ENCODE data around the gene GFOD1. TPM values are rescaled to one million over a fixed set of nuclear protein-coding genes. Genes with fewer than 3 reads are reported as not detected.
"Not testable (repeated sequence)": the region's sequence is repeated elsewhere in the genome, so short reads cannot be mapped to it uniquely, and the experiment has no call there.

Gene GFOD1
- total RNA-seq, 4 donors from 2014 or later = 16.1 to 30.7 (median 22.9) TPM

- Histone ChIP-seq H3K36me3 (no peaks in the 10 kb centered on the region), H3K4me1 (peaks cover 0 to 33% (median 8%) of the 10 kb centered on the region in 3 donors), H3K27me3 (no peaks in the 10 kb centered on the region), H3K4me3 (no peak overlapping the region), H3K9me3 (no peaks in the 10 kb centered on the region), H3K27ac (no peak overlapping the region)
- TF ChIP-seq, protein P1, sequence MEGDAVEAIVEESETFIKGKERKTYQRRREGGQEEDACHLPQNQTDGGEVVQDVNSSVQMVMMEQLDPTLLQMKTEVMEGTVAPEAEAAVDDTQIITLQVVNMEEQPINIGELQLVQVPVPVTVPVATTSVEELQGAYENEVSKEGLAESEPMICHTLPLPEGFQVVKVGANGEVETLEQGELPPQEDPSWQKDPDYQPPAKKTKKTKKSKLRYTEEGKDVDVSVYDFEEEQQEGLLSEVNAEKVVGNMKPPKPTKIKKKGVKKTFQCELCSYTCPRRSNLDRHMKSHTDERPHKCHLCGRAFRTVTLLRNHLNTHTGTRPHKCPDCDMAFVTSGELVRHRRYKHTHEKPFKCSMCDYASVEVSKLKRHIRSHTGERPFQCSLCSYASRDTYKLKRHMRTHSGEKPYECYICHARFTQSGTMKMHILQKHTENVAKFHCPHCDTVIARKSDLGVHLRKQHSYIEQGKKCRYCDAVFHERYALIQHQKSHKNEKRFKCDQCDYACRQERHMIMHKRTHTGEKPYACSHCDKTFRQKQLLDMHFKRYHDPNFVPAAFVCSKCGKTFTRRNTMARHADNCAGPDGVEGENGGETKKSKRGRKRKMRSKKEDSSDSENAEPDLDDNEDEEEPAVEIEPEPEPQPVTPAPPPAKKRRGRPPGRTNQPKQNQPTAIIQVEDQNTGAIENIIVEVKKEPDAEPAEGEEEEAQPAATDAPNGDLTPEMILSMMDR (IDR thresholded peaks at IDR 0.05) = peak; percentile 55 to 70 (median 62)
- TF ChIP-seq POLR2A (IDR thresholded peaks at IDR 0.05) = no peak
- intact Hi-C loops (cut with DNase I) = loop anchor here (5.0 kb wide), 1 partner anchor 419 kb away; no protein-coding TSS in a partner anchor
- WGBS, 2 donors = 52 to 58% methylated on average over 13 of the region's 13 CpGs
- DNase-seq = no peak
These were observed 155.7 kb downstream of the GFOD1 start for GRCh38 chr6:13331516-13332348.

GRCh38 chr6:13328875-13329183 lies 158.6 kb downstream of the GFOD1 start:
- no peak for DNase-seq
- Histone ChIP-seq H3K27ac (peak overlapping the region; percentile 90 to 96 (median 94)), H3K4me1 (peaks cover 0 to 21% (median 8%) of the 10 kb centered on the region in 3 donors), H3K4me3 (peak overlapping the region; percentile 65 to 90 (median 78)), H3K9me3 (no peaks in the 10 kb centered on the region), H3K27me3 (no peaks in the 10 kb centered on the region), H3K36me3 (peaks cover 0 to 25% (median 8%) of the 10 kb centered on the region in 3 donors)
- 0 to 4% methylated on average over 2 of the region's 2 CpGs for WGBS, 2 donors
- intact Hi-C loops (cut with DNase I) = no loop called here
- TF ChIP-seq POLR2A (IDR thresholded peaks at IDR 0.05) = no peak
- TF ChIP-seq, protein P1 (IDR thresholded peaks at IDR 0.05) = no peak

DNA sequence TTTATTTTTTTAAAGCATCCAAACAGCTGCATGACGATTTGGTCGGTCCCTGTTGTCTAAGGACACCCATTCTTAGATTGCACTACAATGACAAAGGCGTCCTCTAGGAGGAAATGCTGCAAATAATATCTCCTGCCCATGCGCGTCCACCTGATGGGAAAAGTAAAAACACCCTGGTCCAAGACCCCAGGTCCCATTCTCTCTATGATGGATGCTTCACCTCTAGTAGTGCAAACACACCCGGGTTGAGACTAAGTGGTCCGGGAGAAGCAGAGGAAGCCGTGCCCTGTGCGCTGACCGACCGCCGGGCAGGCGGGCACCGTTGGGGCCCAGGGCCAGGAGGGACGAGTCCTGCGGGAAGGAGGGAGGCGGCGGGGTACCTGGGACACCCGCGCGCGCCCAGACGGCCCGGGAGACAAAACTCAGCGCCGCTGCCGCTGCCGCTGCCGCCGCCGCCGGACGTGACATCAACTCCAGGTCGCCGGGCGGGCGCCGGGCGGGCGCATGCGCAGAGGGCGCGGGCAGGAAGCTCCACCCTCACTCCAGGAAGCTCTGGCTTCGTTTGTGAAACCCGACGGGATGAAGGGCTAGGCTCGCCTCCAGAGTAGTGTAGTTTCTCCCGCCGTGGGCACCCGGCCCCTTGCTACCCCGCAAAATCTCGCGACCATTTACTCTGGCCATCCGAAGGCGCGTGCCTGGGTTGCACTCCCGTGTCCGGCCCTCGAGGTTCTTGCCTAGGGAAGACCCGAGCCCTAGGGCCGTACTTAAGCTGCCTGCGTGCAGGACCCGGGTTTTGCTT lies 159.1 kb downstream of the GFOD1 start, which contains the start of gene TBC1D7:
TSS of gene TBC1D7 (minus strand) at position 462 of the 799 bp plus-strand sequence. CDS start 1,639 bp downstream, outside the sequence.
- peaks cover 0 to 21% (median 8%) of the 10 kb centered on the region in 3 donors for H3K4me1 ChIP-seq
- intact Hi-C loops (cut with DNase I) = no loop called here
- H3K27me3 ChIP-seq = no peaks in the 10 kb centered on the region
- peaks cover 0 to 31% (median 8%) of the 10 kb centered on the region in 3 donors for H3K36me3 ChIP-seq
- no peaks in the 10 kb centered on the region for H3K9me3 ChIP-seq
- peak; percentile 33 for DNase-seq
- H3K4me3 ChIP-seq = peak within 1 kb of the TSS; percentile 65 to 90 (median 78)
- WGBS, 2 donors = 0% methylated on average over 18 to 25 of the region's 63 CpGs
- TF ChIP-seq POLR2A (IDR thresholded peaks at IDR 0.05) = peak in 3 of 4 donors; percentile 76 to 96 (median 88)
- TF ChIP-seq, protein P1 (IDR thresholded peaks at IDR 0.05) = peak in 4 of 6 experiments; percentile 2 to 31 (median 26)
- H3K27ac ChIP-seq = peak within 1 kb of the TSS; percentile 90 to 96 (median 94)

DNA sequence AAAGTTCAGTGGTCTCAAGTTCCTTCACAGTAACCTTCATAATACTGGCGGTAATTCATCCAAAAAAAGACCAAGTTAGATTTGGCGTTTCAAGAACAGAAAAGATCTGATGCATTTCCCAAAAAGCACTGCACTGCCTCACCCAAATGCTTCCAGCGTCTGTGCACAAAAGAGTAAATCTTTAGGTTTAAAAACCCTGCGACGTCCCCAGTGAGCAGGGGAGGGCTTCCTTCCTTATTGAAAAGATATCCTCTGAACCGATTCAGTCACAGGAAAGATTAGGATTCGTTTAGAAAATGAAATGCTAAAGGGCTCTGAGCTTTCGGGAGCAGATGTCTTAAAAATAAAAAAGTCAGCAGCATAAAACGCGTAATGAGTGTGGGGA lies 159.7 kb downstream of the GFOD1 start:
- WGBS, 2 donors = 0 to 1% methylated on average over 10 of the region's 10 CpGs
- Histone ChIP-seq H3K4me1 (peaks cover 0 to 21% (median 8%) of the 10 kb centered on the region in 3 donors), H3K36me3 (peaks cover 0 to 36% (median 8%) of the 10 kb centered on the region in 3 donors), H3K4me3 (peak overlapping the region; percentile 65 to 90 (median 78)), H3K27me3 (no peaks in the 10 kb centered on the region), H3K9me3 (no peaks in the 10 kb centered on the region), H3K27ac (peak overlapping the region; percentile 90 to 96 (median 94))
- DNase-seq = no peak
- TF ChIP-seq, protein P1 (IDR thresholded peaks at IDR 0.05) = no peak
- no peak for TF ChIP-seq POLR2A (IDR thresholded peaks at IDR 0.05)
- intact Hi-C loops (cut with DNase I) = no loop called here

DNA sequence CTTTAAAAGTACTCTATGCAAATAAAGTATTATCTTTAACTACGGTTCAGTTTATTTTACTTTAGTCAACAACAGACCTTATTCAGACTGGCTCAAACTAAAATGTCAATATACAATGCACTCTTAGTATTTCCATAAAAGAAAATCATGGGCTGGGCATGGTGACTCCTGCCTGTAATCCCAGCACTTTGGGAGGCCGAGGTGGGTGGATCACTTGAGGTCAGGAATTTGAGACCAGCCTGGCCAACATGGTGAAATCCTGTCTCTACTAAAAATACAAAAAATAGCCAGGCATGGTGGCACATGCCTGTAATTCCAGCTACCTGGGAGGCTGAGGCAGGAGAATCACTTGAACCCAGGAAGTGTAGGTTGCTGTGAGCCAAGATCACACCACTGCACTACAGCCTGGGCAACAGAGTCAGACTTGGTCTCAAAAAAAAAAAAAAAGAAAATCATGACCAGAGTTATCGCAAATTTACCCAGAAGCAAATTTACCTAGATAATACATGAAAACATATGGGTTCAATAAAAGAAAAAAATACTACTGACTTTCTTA lies 161.3 kb downstream of the GFOD1 start:
- WGBS, 2 donors = 73 to 78% methylated on average over 3 of the region's 3 CpGs
- intact Hi-C loops (cut with DNase I); H3K4me3 ChIP-seq; H3K27me3 ChIP-seq; H3K9me3 ChIP-seq; DNase-seq; H3K27ac ChIP-seq: not testable (repeated sequence)
- Histone ChIP-seq H3K36me3 (peaks cover 0 to 52% (median 9%) of the 10 kb centered on the region in 3 donors), H3K4me1 (peaks cover 0 to 21% (median 8%) of the 10 kb centered on the region in 3 donors)

Data from esophagus squamous epithelium (tissue), 5 donors.